Measurements from ENCODE around the gene CNNM4.

DNA sequence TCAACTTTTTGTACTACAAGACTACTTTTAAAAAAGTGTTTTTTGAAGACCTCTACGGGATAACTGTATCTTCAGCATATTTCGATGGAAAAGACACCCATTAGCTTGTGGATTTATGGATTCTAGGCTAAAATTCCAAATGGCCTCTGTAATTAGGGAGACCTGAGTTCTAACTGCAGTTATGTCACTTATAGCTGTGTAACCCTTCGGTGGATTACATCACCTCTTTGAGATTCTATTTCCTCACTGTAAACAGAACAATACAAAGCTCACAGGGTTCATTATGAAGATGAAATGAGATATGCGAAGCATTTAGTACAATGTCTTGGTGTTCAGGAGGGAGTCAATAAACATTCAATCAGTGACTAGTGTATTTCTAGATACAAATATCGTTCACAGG lies 45.0 kb upstream of the CNNM4 start:
- TF ChIP-seq SUZ12 (IDR thresholded peaks at IDR 0.05; ENCODE audit: extremely low read depth, insufficient read depth, insufficient read length): no peak
- TF ChIP-seq ZNF274 (IDR thresholded peaks at IDR 0.05; ENCODE audit: low read depth, low read length): no peak
- no peak for TF ChIP-seq YY1 (IDR thresholded peaks at IDR 0.05; ENCODE audit: insufficient read depth, insufficient read length)

Measured in NT2/D1 (cell line).